PFSK-1 (cell line): ENCODE measurements around the gene HS3ST3A1.

Experiments used
- FOXP2 ChIP-seq: optimal IDR thresholded peaks from 2 replicates; pipeline ENCODE3; 2011; ENCODE audit warnings: borderline replicate concordance, control low read depth, inconsistent platforms; ENCODE audit not compliant: insufficient read depth; ENCODE audit errors: extremely low read length, extremely low read depth
- POLR2AphosphoS5 ChIP-seq: IDR thresholded peaks from 2 replicates; pipeline ENCODE4 v1.6.1; 2012; ENCODE audit warnings: low read depth, mild to moderate bottlenecking, control low read depth, low read length, moderate library complexity
- REST ChIP-seq, 2 experiments: IDR thresholded peaks; 2 replicates each; pipeline versions ENCODE4 v1.6.1 to v1.8.0; 2011 to 2012; ENCODE audit warnings: low read depth in 2 of 2, low read length in 2 of 2, control low read depth in 1 of 2, inconsistent platforms in 1 of 2, mild to moderate bottlenecking in 1 of 2, moderate library complexity in 1 of 2; ENCODE audit not compliant: insufficient read depth in 1 of 2
- SIN3A ChIP-seq: IDR thresholded peaks from 2 replicates; pipeline ENCODE4 v1.6.1; 2012; ENCODE audit warnings: mild to moderate bottlenecking, low read length, moderate library complexity, borderline replicate concordance; ENCODE audit not compliant: insufficient read depth
- TAF1 ChIP-seq: IDR thresholded peaks from 2 replicates; pipeline ENCODE4 v1.6.1; 2012; ENCODE audit warnings: low read length, control low read depth, borderline replicate concordance; ENCODE audit not compliant: insufficient read depth

HS3ST3A1 gene

DNA sequence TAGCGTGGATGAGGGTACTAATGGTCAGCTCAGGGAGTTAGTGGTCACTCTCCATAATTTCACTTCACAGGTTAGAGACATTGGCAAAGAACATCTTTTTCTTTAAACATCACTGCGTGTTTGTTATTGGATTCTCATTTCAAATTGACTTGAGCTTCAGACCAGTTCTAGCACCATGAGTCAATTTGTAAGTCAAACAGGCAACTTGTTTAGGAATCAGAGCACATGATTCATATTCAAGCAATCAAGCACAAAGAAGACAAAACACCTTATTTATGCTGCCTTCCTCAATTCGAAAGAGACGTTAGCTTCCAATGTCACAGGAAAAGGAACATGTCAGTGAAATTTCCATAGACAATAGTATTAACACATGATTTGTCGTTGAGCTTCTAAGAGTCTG is 62.3 kb downstream of the HS3ST3A1 start:
- no peak for TF ChIP-seq SIN3A
- no peak for TF ChIP-seq REST (IDR thresholded peaks at IDR 0.05; ENCODE audit: insufficient read depth in 1 of 2, low read depth in 2 of 2, low read length in 2 of 2)

- TF ChIP-seq REST (IDR thresholded peaks at IDR 0.05; ENCODE audit: insufficient read depth in 1 of 2, low read depth in 2 of 2, low read length in 2 of 2), result no peak
Measured at GRCh38 chr17:13538841-13539411, 62.8 kb downstream of the HS3ST3A1 start.

- TF ChIP-seq SIN3A (no peak), FOXP2 (no peak), REST (IDR thresholded peaks at IDR 0.05; ENCODE audit: insufficient read depth in 1 of 2, low read depth in 2 of 2, low read length in 2 of 2) (no peak), TAF1 (no peak), POLR2AphosphoS5 (no peak)
Measured at GRCh38 chr17:13537871-13538643, 63.7 kb downstream of the HS3ST3A1 start.

GRCh38 chr17:13537167-13537731 is 64.5 kb downstream of the HS3ST3A1 start:
- TF ChIP-seq POLR2AphosphoS5 (no peak), TAF1 (no peak), SIN3A (no peak), REST (IDR thresholded peaks at IDR 0.05; ENCODE audit: insufficient read depth in 1 of 2, low read depth in 2 of 2, low read length in 2 of 2) (no peak), FOXP2 (no peak)

DNA sequence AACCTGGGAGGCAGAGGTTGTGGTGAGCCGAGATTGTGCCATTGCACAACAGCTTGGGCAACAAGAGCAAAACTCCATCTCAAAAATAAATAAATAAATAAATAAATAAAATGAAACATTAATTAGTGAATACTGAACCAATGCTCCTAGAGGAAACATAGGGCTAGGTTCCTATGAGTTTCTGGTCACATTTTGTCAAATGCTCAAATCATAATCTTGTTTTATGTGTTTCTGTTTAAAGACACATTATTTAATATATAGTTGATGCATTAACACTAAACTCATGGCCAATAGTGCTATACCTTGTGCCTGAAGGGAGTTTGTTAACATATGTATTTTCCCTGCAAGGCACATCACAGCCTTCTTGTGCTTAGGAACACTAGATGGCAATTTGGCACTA is 66.8 kb downstream of the HS3ST3A1 start:
- TF ChIP-seq POLR2AphosphoS5 (no peak), FOXP2 (no peak), REST (IDR thresholded peaks at IDR 0.05; ENCODE audit: insufficient read depth in 1 of 2, low read depth in 2 of 2, low read length in 2 of 2) (no peak), TAF1 (no peak), SIN3A (no peak)
